Kidney (tissue), 14 donors: ENCODE data around the gene CPED1. TPM values are rescaled to one million over a fixed set of nuclear protein-coding genes. Genes with fewer than 3 reads are reported as not detected.

Experiments
- DNase-seq, 5 donors: peaks; one replicate each; pipeline ENCODE4 v3.0.0-alpha.2; 2013 to 2020
- FAIRE-seq: peaks from 2 replicates; lab custom pipeline; 2012; peaks lifted over from hg19 to GRCh38; lab: Jason Lieb, UNC
- H3K27ac ChIP-seq, 2 donors: one replicate each; pipeline ENCODE4 v1.7.0; 2013; ENCODE audit warnings: low read depth in 2 of 2, low read length in 2 of 2, inconsistent platforms in 1 of 2
- H3K27me3 ChIP-seq: one replicate; pipeline ENCODE4 v1.7.1; 2013; ENCODE audit warnings: low read length, inconsistent platforms; ENCODE audit not compliant: control insufficient read depth, insufficient read depth
- H3K36me3 ChIP-seq, 3 donors: one replicate each; pipeline versions ENCODE4 v1.7.0 to v1.7.1; 2013; ENCODE audit warnings: low read length in 3 of 3, control low read depth in 1 of 3, inconsistent platforms in 1 of 3; ENCODE audit not compliant: insufficient read depth in 3 of 3, control insufficient read depth in 2 of 3
- H3K4me1 ChIP-seq, 3 donors: one replicate each; pipeline versions ENCODE4 v1.7.0 to v1.7.1; 2013; ENCODE audit warnings: low read length in 3 of 3, inconsistent platforms in 1 of 3, low read depth in 1 of 3; ENCODE audit not compliant: control insufficient read depth in 2 of 3, insufficient read depth in 2 of 3
- H3K4me3 ChIP-seq, 3 donors: one replicate each; pipeline versions ENCODE4 v1.7.0 to v1.8.1; 2013; ENCODE audit warnings: low read length in 3 of 3, control low read depth in 1 of 3, inconsistent platforms in 1 of 3
- H3K9ac ChIP-seq, 3 donors: one replicate each; pipeline versions ENCODE4 v1.7.0 to v1.7.1; 2013; ENCODE audit warnings: low read length in 3 of 3, control low read depth in 1 of 3, inconsistent platforms in 1 of 3
- H3K9me3 ChIP-seq, 3 donors: one replicate each; pipeline versions ENCODE4 v1.7.0 to v1.7.1; 2013; ENCODE audit warnings: low read length in 3 of 3, control low read depth in 1 of 3, inconsistent platforms in 1 of 3; ENCODE audit not compliant: control insufficient read depth in 2 of 3, insufficient read depth in 1 of 3
- intact Hi-C: fragments of 100-400 bp; cut with DNase I; formaldehyde crosslinking; loops from one replicate; pipeline ENCODE4 v1.11.1; 2022
- polyA plus RNA-seq: library from polyadenylated mRNA; stranded (reverse); fragments of 350-450 nt; fragmentation: Illumina TruSeq; extraction: RNeasy Lipid Tissue Mini Kit (QIAGEN cat#74804); gene quantifications from one replicate; pipeline ENCODE4 v1.2.3, GENCODE V29; 2014; ENCODE audit warnings: low read depth, low replicate concordance; ENCODE audit not compliant: insufficient read depth
- total RNA-seq: library from RNA; stranded (reverse); fragmentation: NEBNext Ultra II Directional; extraction: Animal tissue kit (Norgen Biotek cat#: 25700); gene quantifications from one replicate; pipeline ENCODE4 v1.2.1, GENCODE V29; 2021
- TF ChIP-seq, protein P1 (sequence below): IDR thresholded peaks from 3 replicates; pipeline ENCODE4 v1.5.1; 2012; ENCODE audit warnings: mild to moderate bottlenecking, moderate library complexity, borderline replicate concordance; ENCODE audit not compliant: insufficient read depth; ENCODE audit errors: extremely low read depth
- donor health status: control.
- donor health status: control.
- donor health status: control.
- donor health status: control.
- donor health status: control.
- donor health status: DM: yes; HTN: yes; CAD: no.
- donor health status: Normal renal cell carcinoma (clear cell type).

CPED1 gene
- total and polyA plus RNA-seq, 2 donors from 2014 or later, result 2.9 to 16.9 TPM

DNA sequence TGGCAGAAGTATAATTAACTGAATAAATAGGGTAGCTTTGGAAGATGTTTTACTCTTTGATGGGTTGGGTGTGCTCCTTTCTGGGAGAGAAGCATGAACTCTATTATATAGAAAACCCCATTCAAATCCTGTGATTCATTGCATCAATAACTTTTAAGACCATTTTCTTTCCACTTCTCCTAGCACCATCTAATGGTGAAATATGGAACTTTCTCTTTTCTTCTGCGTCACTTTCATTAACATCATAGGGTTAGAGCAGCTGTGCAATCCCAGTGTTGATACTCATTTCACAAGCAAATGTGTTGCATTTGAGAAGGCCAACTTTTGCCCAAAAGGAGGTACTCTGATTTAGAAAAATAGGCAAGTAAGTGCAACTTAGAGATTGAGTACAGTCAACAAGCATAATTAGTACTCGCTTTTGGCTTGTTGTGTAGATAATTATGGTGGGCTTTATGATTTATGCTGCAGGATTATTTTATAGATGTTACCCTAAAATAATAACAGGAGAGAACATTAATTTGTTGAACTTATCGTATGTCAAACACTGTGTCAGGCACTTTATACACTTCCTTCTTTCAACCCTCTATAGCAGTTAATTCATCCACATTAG, 92.9 kb downstream of the CPED1 start:
- no peak overlapping the region for H3K9ac ChIP-seq
- H3K36me3 ChIP-seq, result no peaks in the 10 kb centered on the region
- FAIRE-seq, result peak; percentile 83
- peak in 2 of 5 donors; percentile 79 to 82 for DNase-seq
- no peaks in the 10 kb centered on the region for H3K27me3 ChIP-seq
- no peak overlapping the region for H3K27ac ChIP-seq
- peaks cover 0 to 2% (median 0%) of the 10 kb centered on the region in 3 donors for H3K4me1 ChIP-seq
- H3K9me3 ChIP-seq, result no peaks in the 10 kb centered on the region
- TF ChIP-seq, protein P1, sequence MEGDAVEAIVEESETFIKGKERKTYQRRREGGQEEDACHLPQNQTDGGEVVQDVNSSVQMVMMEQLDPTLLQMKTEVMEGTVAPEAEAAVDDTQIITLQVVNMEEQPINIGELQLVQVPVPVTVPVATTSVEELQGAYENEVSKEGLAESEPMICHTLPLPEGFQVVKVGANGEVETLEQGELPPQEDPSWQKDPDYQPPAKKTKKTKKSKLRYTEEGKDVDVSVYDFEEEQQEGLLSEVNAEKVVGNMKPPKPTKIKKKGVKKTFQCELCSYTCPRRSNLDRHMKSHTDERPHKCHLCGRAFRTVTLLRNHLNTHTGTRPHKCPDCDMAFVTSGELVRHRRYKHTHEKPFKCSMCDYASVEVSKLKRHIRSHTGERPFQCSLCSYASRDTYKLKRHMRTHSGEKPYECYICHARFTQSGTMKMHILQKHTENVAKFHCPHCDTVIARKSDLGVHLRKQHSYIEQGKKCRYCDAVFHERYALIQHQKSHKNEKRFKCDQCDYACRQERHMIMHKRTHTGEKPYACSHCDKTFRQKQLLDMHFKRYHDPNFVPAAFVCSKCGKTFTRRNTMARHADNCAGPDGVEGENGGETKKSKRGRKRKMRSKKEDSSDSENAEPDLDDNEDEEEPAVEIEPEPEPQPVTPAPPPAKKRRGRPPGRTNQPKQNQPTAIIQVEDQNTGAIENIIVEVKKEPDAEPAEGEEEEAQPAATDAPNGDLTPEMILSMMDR, result peak; percentile 63
- H3K4me3 ChIP-seq, result no peak overlapping the region
- intact Hi-C loops, result loop anchor here (5.0 kb wide), 1 partner anchor 89 kb away; no protein-coding TSS in a partner anchor

DNA sequence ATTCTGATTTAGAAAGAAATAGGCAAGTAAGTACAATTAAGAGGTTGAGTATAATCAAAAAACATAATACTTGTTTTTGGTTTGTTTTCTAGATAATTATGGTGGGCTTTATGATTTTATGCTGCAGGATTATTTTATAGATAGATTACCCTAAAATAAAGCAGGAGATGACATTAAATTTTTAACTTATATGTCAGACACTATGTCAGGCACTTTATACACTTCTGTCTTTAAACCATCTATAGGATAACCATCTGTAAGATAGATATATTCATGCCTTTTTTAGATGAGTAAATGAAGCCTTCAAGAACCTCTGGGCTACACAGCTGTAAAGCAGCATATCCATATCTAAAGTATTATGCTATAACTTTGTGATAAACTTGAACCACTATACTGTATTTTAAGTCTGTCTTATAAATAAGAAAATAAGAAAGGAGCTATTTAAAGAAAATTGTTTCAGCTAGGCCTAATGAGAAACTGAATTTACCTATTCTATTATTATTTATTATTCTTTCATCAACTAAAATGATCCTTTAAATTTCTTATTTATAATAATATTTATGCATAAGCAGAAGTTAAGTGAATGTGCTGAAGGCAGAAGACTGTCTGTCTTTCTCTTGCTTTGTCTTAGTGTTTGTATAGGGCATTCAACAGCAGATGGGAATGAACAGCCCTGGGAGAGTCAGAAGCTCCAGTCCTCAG, 94.0 kb downstream of the CPED1 start:
- H3K9me3 ChIP-seq, result no peaks in the 10 kb centered on the region
- TF ChIP-seq, protein P1, result no peak
- intact Hi-C loops, result loop anchor here (5.0 kb wide), 1 partner anchor 90 kb away; no protein-coding TSS in a partner anchor
- no peak for DNase-seq
- H3K9ac ChIP-seq, result no peak overlapping the region
- H3K27ac ChIP-seq, result no peak overlapping the region
- no peaks in the 10 kb centered on the region for H3K27me3 ChIP-seq
- H3K4me1 ChIP-seq, result peaks cover 0 to 2% (median 0%) of the 10 kb centered on the region in 3 donors
- no peaks in the 10 kb centered on the region for H3K36me3 ChIP-seq
- H3K4me3 ChIP-seq, result no peak overlapping the region
- FAIRE-seq, result no peak

DNA sequence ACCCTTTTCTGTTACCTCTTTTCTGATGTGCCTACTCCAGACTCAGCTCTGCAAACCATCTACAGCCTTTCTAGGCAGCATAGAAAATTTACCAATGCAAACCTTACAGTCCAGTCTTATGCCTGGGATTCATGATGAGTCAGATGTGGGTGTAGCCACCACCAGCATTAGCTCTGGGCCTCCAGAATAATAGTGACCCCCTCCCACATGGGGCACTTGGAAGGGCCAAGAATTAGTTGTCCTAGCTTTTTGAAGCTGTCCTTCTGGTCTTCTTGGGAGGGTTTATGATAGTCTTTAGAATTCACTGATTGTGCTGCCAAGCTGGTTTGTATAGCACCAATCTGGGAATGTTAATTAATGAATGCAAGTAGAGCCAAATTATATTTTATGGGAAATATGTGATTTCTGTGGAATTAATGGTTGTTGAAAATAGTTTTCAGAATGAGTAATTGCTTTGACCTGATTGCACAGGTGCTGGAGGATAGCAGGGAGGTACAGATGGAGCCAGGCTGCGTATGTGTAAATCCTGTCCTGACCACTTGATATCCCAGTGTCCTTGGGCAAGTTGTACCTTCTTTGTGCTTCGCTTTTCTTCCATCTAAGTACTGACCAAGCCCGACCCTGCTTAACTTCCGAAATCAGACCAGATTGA, 94.8 kb downstream of the CPED1 start:
- intact Hi-C loops, result loop anchor here (5.0 kb wide), 1 partner anchor 91 kb away; no protein-coding TSS in a partner anchor
- no peak for FAIRE-seq

More for the DNA sequence above, 94.8 kb downstream of the CPED1 start:
- Histone ChIP-seq H3K9ac (no peak overlapping the region), H3K4me1 (peaks cover 0 to 2% (median 0%) of the 10 kb centered on the region in 3 donors), H3K27ac (no peak overlapping the region), H3K4me3 (no peak overlapping the region), H3K27me3 (no peaks in the 10 kb centered on the region), H3K36me3 (no peaks in the 10 kb centered on the region), H3K9me3 (no peaks in the 10 kb centered on the region)
- TF ChIP-seq, protein P1, result no peak
- no peak for DNase-seq
